WTC11 (cell line): Measurements from ENCODE around the gene RPS6KA5.

Experiments
- ATF1 ChIP-seq: sonication (generic); formaldehyde crosslinking; IDR thresholded peaks from 2 replicates; pipeline ENCODE4 v1.8.1; 2023; ENCODE audit warnings: mild to moderate bottlenecking, moderate library complexity, missing genetic modification reagents
- ATF3 ChIP-seq: sonication (generic); formaldehyde crosslinking; conservative IDR thresholded peaks from 2 replicates; pipeline ENCODE4 v1.8.1; 2022; ENCODE audit warnings: mild to moderate bottlenecking, missing genetic modification reagents
- CTCF ChIP-seq: fragments of 200-600 bp; IDR thresholded peaks from 2 replicates; pipeline ENCODE4 v1.8.0; 2022; ENCODE audit warnings: antibody characterized with exemption
- MAX ChIP-seq: sonication (generic); formaldehyde crosslinking; IDR thresholded peaks from 2 replicates; pipeline ENCODE4 v1.8.0; 2022; ENCODE audit warnings: mild to moderate bottlenecking, missing genetic modification reagents
- SMAD4 ChIP-seq: sonication (generic); formaldehyde crosslinking; IDR thresholded peaks from 2 replicates; pipeline ENCODE4 v1.8.0; 2022; ENCODE audit warnings: mild to moderate bottlenecking, missing genetic modification reagents
- TF ChIP-seq, protein P1 (sequence below): sonication (generic); formaldehyde crosslinking; IDR thresholded peaks from 2 replicates; pipeline ENCODE4 v1.8.1; 2023; ENCODE audit warnings: mild to moderate bottlenecking, missing genetic modification reagents, moderate library complexity

DNA sequence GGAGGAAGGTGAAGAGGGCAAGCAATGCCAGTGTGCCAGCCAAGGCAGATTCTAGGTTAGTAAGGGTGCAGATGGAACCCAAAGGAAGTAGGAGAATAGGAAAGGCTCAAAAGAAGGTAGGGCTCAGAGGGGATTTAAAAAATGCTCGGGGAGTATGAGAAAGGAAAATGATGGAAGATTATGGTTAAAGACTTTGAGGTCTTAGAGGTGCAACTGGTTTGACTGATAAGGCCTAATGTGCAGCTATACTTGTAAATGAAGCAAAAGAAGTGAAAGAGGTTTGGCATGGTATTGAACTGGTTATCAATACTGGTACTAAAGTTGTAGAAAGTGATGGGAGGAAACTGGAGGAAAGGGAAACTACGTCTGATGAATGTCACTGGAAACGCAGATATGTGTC, 94.7 kb downstream of the RPS6KA5 start:
- TF ChIP-seq CTCF, result no peak
- TF ChIP-seq SMAD4 (CRISPR knock-in tag), result no peak
- TF ChIP-seq, protein P1, sequence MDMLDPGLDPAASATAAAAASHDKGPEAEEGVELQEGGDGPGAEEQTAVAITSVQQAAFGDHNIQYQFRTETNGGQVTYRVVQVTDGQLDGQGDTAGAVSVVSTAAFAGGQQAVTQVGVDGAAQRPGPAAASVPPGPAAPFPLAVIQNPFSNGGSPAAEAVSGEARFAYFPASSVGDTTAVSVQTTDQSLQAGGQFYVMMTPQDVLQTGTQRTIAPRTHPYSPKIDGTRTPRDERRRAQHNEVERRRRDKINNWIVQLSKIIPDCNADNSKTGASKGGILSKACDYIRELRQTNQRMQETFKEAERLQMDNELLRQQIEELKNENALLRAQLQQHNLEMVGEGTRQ (CRISPR knock-in tag), result no peak
- TF ChIP-seq ATF1, result no peak
- no peak for TF ChIP-seq MAX (CRISPR knock-in tag)
- TF ChIP-seq ATF3 (CRISPR knock-in tag), result no peak
